Measurements from ENCODE around the gene PPP1CA.

PPP1CA gene

DNA sequence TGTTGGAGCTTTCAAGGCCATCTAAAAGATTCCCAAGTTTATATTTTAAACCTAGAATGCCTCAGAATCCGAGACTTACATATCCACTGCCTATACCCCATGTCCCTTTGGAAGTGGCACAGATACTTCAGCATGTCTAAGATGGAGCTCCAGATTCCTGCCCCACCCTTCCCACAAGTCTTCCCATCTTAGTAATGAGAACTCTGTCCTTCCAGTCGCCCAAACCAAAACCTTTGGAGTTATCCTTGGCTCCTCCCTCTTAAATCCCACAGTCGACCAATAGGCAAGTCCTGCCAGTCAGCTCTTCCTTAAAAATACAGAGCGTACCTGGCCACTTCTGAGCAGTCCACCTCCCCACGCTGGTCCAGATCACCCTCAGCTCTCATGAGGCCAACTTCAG, 52.6 kb downstream of the PPP1CA start:
- DNase-seq: no peak

Measured in AML-193 (cell line).